Measurements from ENCODE around the gene ACER3. TPM values are rescaled to one million over a fixed set of nuclear protein-coding genes. Genes with fewer than 3 reads are reported as not detected.
"Not testable (repeated sequence)": the region's sequence is repeated elsewhere in the genome, so short reads cannot be mapped to it uniquely, and the experiment has no call there.

ACER3 gene
- total and polyA plus RNA-seq, 11 donors = 3.2 to 17.0 (median 9.8) TPM

DNA sequence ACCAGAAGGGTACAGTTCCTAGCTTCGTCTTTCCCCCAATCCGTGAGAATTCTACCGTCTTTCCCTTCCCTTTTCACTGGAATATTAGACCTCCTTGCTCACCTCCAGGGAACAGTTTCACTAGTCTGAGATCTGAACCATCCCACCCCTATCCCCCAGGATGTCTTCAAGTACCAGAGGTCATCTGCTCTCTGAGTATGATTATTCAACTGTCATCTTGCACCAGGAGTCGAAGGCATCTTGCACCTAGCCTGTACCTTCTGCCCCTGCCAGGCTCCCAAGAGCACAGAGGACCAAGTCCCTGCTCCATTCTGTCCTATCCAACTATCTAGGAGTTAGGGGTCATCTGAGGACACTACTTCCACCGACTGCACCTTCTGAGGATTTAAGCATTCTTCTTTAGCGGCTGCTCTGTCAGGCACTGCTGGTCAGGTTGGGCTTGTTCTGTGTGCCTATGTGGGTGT is 804 bp downstream of the ACER3 start:
- Histone ChIP-seq H3K4me3 (peak overlapping the region; percentile 48 to 98 (median 80)), H3K9me3 (no peaks in the 10 kb centered on the region), H3K27ac (peak overlapping the region in 11 of 12 donors; percentile 81 to 93 (median 89)), H3K4me1 (peaks cover 0 to 70% (median 16%) of the 10 kb centered on the region in 12 donors), H3K36me3 (no peaks in the 10 kb centered on the region), H3K27me3 (no peaks in the 10 kb centered on the region)
- WGBS, 4 donors = 20 to 27% (median 23%) methylated on average over 6 of the region's 6 CpGs
- intact Hi-C loops (cut with DNase I) = loop anchor here in 4 of 10 donors (5.0 to 10.0 kb wide), 5 partner anchors 47 to 57 kb away; no protein-coding TSS in a partner anchor
- no peak for TF ChIP-seq POLR2A (IDR thresholded peaks at IDR 0.05)
- TF ChIP-seq CTCF (IDR thresholded peaks at IDR 0.05) = no peak
- DNase-seq = no peak
- ATAC-seq = no peak

DNA sequence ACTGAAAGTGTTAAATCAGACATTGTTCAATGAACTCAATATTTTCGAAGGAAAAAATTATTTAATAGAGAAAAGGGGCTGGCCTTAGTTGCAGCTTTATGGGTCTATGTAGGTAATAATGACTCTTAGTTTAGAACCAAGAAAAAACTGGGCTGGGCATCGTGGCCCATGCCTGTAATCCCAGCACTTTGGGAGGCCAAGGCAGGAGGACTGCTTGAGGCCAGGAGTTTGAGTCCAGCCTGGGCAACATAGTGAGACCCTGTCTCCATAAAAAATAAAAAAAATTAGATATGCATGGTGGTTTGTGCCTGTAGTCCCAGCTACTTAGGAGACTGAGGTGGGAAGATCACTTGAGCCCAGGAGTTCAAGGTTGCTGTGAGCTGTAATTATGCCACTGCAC is 2.1 kb downstream of the ACER3 start:
- intact Hi-C loops (cut with DNase I) = loop anchor here in 4 of 10 donors (5.0 to 10.0 kb wide), 5 partner anchors 48 to 58 kb away; no protein-coding TSS in a partner anchor
- not testable (repeated sequence) for H3K9me3 ChIP-seq, H3K4me3 ChIP-seq, H3K36me3 ChIP-seq, DNase-seq, ATAC-seq, H3K27me3 ChIP-seq
- Histone ChIP-seq H3K27ac (peak overlapping the region in 1 of 12 donors; percentile 65), H3K4me1 (peaks cover 0 to 58% (median 16%) of the 10 kb centered on the region in 12 donors)
- 86 to 95% (median 92%) methylated on average over 2 of the region's 2 CpGs for WGBS, 4 donors

- H3K27ac ChIP-seq = peak overlapping the region in 1 of 12 donors; percentile 65
- peaks cover 0 to 53% (median 16%) of the 10 kb centered on the region in 12 donors for H3K4me1 ChIP-seq
- H3K4me3 ChIP-seq = no peak overlapping the region
- DNase-seq (peak in 2 of 5 donors; percentile 10 to 30), ATAC-seq (no peak)
- WGBS, 4 donors = 80 to 86% (median 83%) methylated on average over 3 of the region's 3 CpGs
- H3K36me3 ChIP-seq = peaks cover 0 to under 1% (median 0%) of the 10 kb centered on the region in 9 donors
- TF ChIP-seq POLR2A (IDR thresholded peaks at IDR 0.05) (no peak), CTCF (IDR thresholded peaks at IDR 0.05) (no peak)
- no peaks in the 10 kb centered on the region for H3K27me3 ChIP-seq
- intact Hi-C loops (cut with DNase I) = loop anchor here in 4 of 10 donors (5.0 to 10.0 kb wide), 5 partner anchors 48 to 58 kb away; no protein-coding TSS in a partner anchor
- no peaks in the 10 kb centered on the region for H3K9me3 ChIP-seq
These were observed 2.6 kb downstream of the ACER3 start for GRCh38 chr11:76863196-76863777.

- intact Hi-C loops (cut with DNase I) = no loop called here
- 93 to 97% (median 95%) methylated on average over 6 of the region's 6 CpGs for WGBS, 4 donors
- H3K27ac ChIP-seq = no peak overlapping the region
These were observed 12.5 kb downstream of the ACER3 start for GRCh38 chr11:76872959-76873827.

More at GRCh38 chr11:76872959-76873827, 12.5 kb downstream of the ACER3 start:
- Histone ChIP-seq H3K36me3 (peaks cover 0 to 18% (median 11%) of the 10 kb centered on the region in 9 donors), H3K4me1 (peaks cover 0 to 5% (median 1%) of the 10 kb centered on the region in 12 donors), H3K9me3 (no peaks in the 10 kb centered on the region), H3K4me3 (no peak overlapping the region), H3K27me3 (no peaks in the 10 kb centered on the region)
- no peak for DNase-seq
- TF ChIP-seq CTCF (IDR thresholded peaks at IDR 0.05) = no peak
- no peak for TF ChIP-seq POLR2A (IDR thresholded peaks at IDR 0.05)
- no peak for ATAC-seq

All from heart left ventricle (tissue), 16 donors.